ENCODE data around the gene CEND1. TPM values are rescaled to one million over a fixed set of nuclear protein-coding genes. Genes with fewer than 3 reads are reported as not detected.

CEND1 gene
- total and polyA plus RNA-seq, 2 of the 13 experiments (the other 11 are each of a cell fraction or from before 2014, with no cell fraction given): not detected

GRCh38 chr11:838441-839279 is 48.8 kb upstream of the CEND1 start (continued):
- TF ChIP-seq E2F1 (CRISPR knock-in tag; IDR thresholded peaks at IDR 0.05) (no peak), ZNF609 (CRISPR knock-in tag; IDR thresholded peaks at IDR 0.05; ENCODE audit: borderline replicate concordance) (0 out of 2 replicates have a peak, but pooled peaks have one; percentile 41), MYC (CRISPR knock-in tag; IDR thresholded peaks at IDR 0.05; ENCODE audit: borderline replicate concordance) (peak; percentile 100), FOXO4 (CRISPR knock-in tag; conservative IDR thresholded peaks at IDR 0.05) (no peak), ZNF703 (CRISPR knock-in tag; IDR thresholded peaks at IDR 0.05; ENCODE audit: borderline replicate concordance) (no peak), ATRX (CRISPR knock-in tag; IDR thresholded peaks at IDR 0.05; ENCODE audit: borderline replicate concordance) (no peak), LCORL (IDR thresholded peaks at IDR 0.05) (0 out of 2 replicates have a peak, but pooled peaks have one; percentile 7), LCORL (CRISPR knock-in tag; IDR thresholded peaks at IDR 0.05) (peak; percentile 88), MLX (CRISPR knock-in tag; IDR thresholded peaks at IDR 0.05) (peak; percentile 71), HCFC1 (IDR thresholded peaks at IDR 0.05; ENCODE audit: low read depth, low read length) (no peak), ZMAT3 (CRISPR knock-in tag; conservative IDR thresholded peaks at IDR 0.05) (peak; percentile 90), FOSL1 (CRISPR knock-in tag; IDR thresholded peaks at IDR 0.05; ENCODE audit: borderline replicate concordance) (no peak), ZNF441 (CRISPR knock-in tag; IDR thresholded peaks at IDR 0.05; ENCODE audit: borderline replicate concordance) (no peak)

Data from HepG2 (cell line).